ENCODE results near the gene ABT1.

The ABT1 gene

GRCh38 chr6:26598267-26598666 is 1.5 kb downstream of the ABT1 start:
- in situ Hi-C loops (cut with HindIII; ENCODE audit: low pct_ligation_motif_present, low pct_unique_long_range_greater_than_20kb, low sequenced_read_pairs): no loop called here

GRCh38 chr6:26599134-26599533 is 2.4 kb downstream of the ABT1 start:
- no peak for DNase-seq
- in situ Hi-C loops (cut with HindIII; ENCODE audit: low pct_ligation_motif_present, low pct_unique_long_range_greater_than_20kb, low sequenced_read_pairs): no loop called here

More at GRCh38 chr6:26598267-26598666, 1.5 kb downstream of the ABT1 start:
- DNase-seq: no peak

GRCh38 chr6:26599591-26599990 is 2.8 kb downstream of the ABT1 start:
- DNase-seq: no peak
- in situ Hi-C loops (cut with HindIII; ENCODE audit: low pct_ligation_motif_present, low pct_unique_long_range_greater_than_20kb, low sequenced_read_pairs): no loop called here

GRCh38 chr6:26600759-26601158 is 4.0 kb downstream of the ABT1 start:
- in situ Hi-C loops (cut with HindIII; ENCODE audit: low pct_ligation_motif_present, low pct_unique_long_range_greater_than_20kb, low sequenced_read_pairs): no loop called here
- no peak for DNase-seq

GRCh38 chr6:26602262-26602661 is 5.5 kb downstream of the ABT1 start:
- DNase-seq: no peak
- in situ Hi-C loops (cut with HindIII; ENCODE audit: low pct_ligation_motif_present, low pct_unique_long_range_greater_than_20kb, low sequenced_read_pairs): no loop called here

GRCh38 chr6:26604026-26604425 is 7.3 kb downstream of the ABT1 start:
- in situ Hi-C loops (cut with HindIII; ENCODE audit: low pct_ligation_motif_present, low pct_unique_long_range_greater_than_20kb, low sequenced_read_pairs): no loop called here
- no peak for DNase-seq

- in situ Hi-C loops (cut with HindIII; ENCODE audit: low pct_ligation_motif_present, low pct_unique_long_range_greater_than_20kb, low sequenced_read_pairs): no loop called here
- DNase-seq: no peak
Measured at GRCh38 chr6:26604797-26605196, 8.0 kb downstream of the ABT1 start.

GRCh38 chr6:26607434-26608230 is 10.9 kb downstream of the ABT1 start:
- in situ Hi-C loops (cut with HindIII; ENCODE audit: low pct_ligation_motif_present, low pct_unique_long_range_greater_than_20kb, low sequenced_read_pairs): no loop called here

GRCh38 chr6:26609463-26609862 is 12.7 kb downstream of the ABT1 start:
- in situ Hi-C loops (cut with HindIII; ENCODE audit: low pct_ligation_motif_present, low pct_unique_long_range_greater_than_20kb, low sequenced_read_pairs): no loop called here

More at GRCh38 chr6:26607434-26608230, 10.9 kb downstream of the ABT1 start:
- DNase-seq: peak; percentile 69

GRCh38 chr6:26611599-26611998 is 14.8 kb downstream of the ABT1 start:
- in situ Hi-C loops (cut with HindIII; ENCODE audit: low pct_ligation_motif_present, low pct_unique_long_range_greater_than_20kb, low sequenced_read_pairs): no loop called here
- no peak for DNase-seq

More at GRCh38 chr6:26609463-26609862, 12.7 kb downstream of the ABT1 start:
- DNase-seq: no peak

- in situ Hi-C loops (cut with HindIII; ENCODE audit: low pct_ligation_motif_present, low pct_unique_long_range_greater_than_20kb, low sequenced_read_pairs): no loop called here
- no peak for DNase-seq
Measured at GRCh38 chr6:26613201-26613600, 16.4 kb downstream of the ABT1 start.

- in situ Hi-C loops (cut with HindIII; ENCODE audit: low pct_ligation_motif_present, low pct_unique_long_range_greater_than_20kb, low sequenced_read_pairs): no loop called here
- DNase-seq: no peak
Measured at GRCh38 chr6:26613689-26614683, 17.2 kb downstream of the ABT1 start.

GRCh38 chr6:26623339-26623859 is 26.6 kb downstream of the ABT1 start:
- no peak for DNase-seq
- in situ Hi-C loops (cut with HindIII; ENCODE audit: low pct_ligation_motif_present, low pct_unique_long_range_greater_than_20kb, low sequenced_read_pairs): no loop called here

- in situ Hi-C loops (cut with HindIII; ENCODE audit: low pct_ligation_motif_present, low pct_unique_long_range_greater_than_20kb, low sequenced_read_pairs): no loop called here
- DNase-seq: no peak
Measured at GRCh38 chr6:26624557-26624956, 27.8 kb downstream of the ABT1 start.

- DNase-seq: no peak
- in situ Hi-C loops (cut with HindIII; ENCODE audit: low pct_ligation_motif_present, low pct_unique_long_range_greater_than_20kb, low sequenced_read_pairs): no loop called here
Measured at GRCh38 chr6:26627843-26628242, 31.1 kb downstream of the ABT1 start.

GRCh38 chr6:26629359-26629758 is 32.6 kb downstream of the ABT1 start:
- in situ Hi-C loops (cut with HindIII; ENCODE audit: low pct_ligation_motif_present, low pct_unique_long_range_greater_than_20kb, low sequenced_read_pairs): no loop called here
- DNase-seq: no peak

- in situ Hi-C loops (cut with HindIII; ENCODE audit: low pct_ligation_motif_present, low pct_unique_long_range_greater_than_20kb, low sequenced_read_pairs): no loop called here
Measured at GRCh38 chr6:26640806-26641205, 44.1 kb downstream of the ABT1 start.

GRCh38 chr6:26646074-26646473 is 49.3 kb downstream of the ABT1 start:
- DNase-seq: no peak
- in situ Hi-C loops (cut with HindIII; ENCODE audit: low pct_ligation_motif_present, low pct_unique_long_range_greater_than_20kb, low sequenced_read_pairs): no loop called here

More at GRCh38 chr6:26640806-26641205, 44.1 kb downstream of the ABT1 start:
- no peak for DNase-seq

Data from ACHN (cell line).